ENCODE measurements around the gene NTRK1.
A peak's percentile ranks its signal among the peaks of the same experiment; 100 is the strongest.

NTRK1 gene

DNA sequence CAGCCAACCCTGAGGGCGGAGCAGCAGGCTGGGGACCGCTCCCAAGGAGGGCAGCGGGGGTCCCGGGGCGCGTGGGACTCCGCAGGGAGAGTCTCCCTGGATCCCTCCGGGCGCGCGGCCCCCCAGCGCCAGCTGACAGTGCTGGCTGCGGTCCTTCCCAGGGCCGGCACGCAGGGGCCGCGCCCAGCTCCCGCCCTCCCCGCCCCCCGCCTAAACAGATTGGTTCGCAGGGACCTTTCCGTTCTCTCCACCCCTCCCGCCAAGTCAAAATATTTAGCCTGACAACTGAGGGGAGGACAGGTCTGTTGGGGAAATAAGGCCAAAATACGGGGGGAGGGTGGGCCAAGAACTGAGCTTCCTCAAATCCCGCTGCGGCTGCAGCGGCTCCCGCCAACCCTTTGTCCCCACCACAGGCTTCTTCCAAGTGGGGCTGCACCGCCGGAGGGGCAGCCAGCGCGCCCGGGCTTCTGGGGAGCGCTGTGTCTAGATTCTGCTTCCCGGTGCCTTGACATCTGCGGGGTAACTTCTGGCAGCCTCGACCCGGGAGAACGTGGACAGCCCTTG, 1.6 kb upstream of the NTRK1 start, which contains the start of gene INSRR:
Gene INSRR, minus strand, starts transcription at position 159 of the 564 bp plus-strand sequence. CDS start 496 bp downstream, outside the sequence.
- DNase-seq (ENCODE audit: low read depth, low spot score): no peak
- TF ChIP-seq YY1 (IDR thresholded peaks at IDR 0.05; ENCODE audit: insufficient read depth, insufficient read length): no peak
- no peak for TF ChIP-seq SUZ12 (IDR thresholded peaks at IDR 0.05; ENCODE audit: extremely low read depth, insufficient read depth, insufficient read length)
- TF ChIP-seq ZNF274 (IDR thresholded peaks at IDR 0.05; ENCODE audit: low read depth, low read length): no peak
- Histone ChIP-seq H3K9ac (ENCODE audit: insufficient read length, low read depth) (peak within 1 kb of the TSS; percentile 80), H3K9me3 (ENCODE audit: insufficient read depth, low read length) (no peaks in the 10 kb centered on the region), H3K27me3 (ENCODE audit: insufficient read depth, insufficient read length) (peaks cover 81% of the 10 kb centered on the region), H3K36me3 (ENCODE audit: insufficient read depth, insufficient read length, low read length) (no peaks in the 10 kb centered on the region), H3K4me3 (ENCODE audit: insufficient read length, low read depth) (peak within 1 kb of the TSS; percentile 39), H3K4me1 (ENCODE audit: insufficient read depth, insufficient read length) (peaks cover 24% of the 10 kb centered on the region)

- Histone ChIP-seq H3K4me3 (ENCODE audit: insufficient read length, low read depth) (peak overlapping the region; percentile 39), H3K9ac (ENCODE audit: insufficient read length, low read depth) (peak overlapping the region; percentile 80), H3K27me3 (ENCODE audit: insufficient read depth, insufficient read length) (peaks cover 82% of the 10 kb centered on the region), H3K4me1 (ENCODE audit: insufficient read depth, insufficient read length) (peaks cover 25% of the 10 kb centered on the region), H3K36me3 (ENCODE audit: insufficient read depth, insufficient read length, low read length) (no peaks in the 10 kb centered on the region), H3K9me3 (ENCODE audit: insufficient read depth, low read length) (no peaks in the 10 kb centered on the region)
- DNase-seq (ENCODE audit: low read depth, low spot score): no peak
- no peak for TF ChIP-seq YY1 (IDR thresholded peaks at IDR 0.05; ENCODE audit: insufficient read depth, insufficient read length)
- TF ChIP-seq ZNF274 (IDR thresholded peaks at IDR 0.05; ENCODE audit: low read depth, low read length): no peak
- no peak for TF ChIP-seq SUZ12 (IDR thresholded peaks at IDR 0.05; ENCODE audit: extremely low read depth, insufficient read depth, insufficient read length)
Measured at GRCh38 chr1:156859523-156860112, 1.0 kb upstream of the NTRK1 start.

- peak overlapping the region; percentile 39 for H3K4me3 ChIP-seq (ENCODE audit: insufficient read length, low read depth)
- peaks cover 25% of the 10 kb centered on the region for H3K4me1 ChIP-seq (ENCODE audit: insufficient read depth, insufficient read length)
- peak overlapping the region; percentile 80 for H3K9ac ChIP-seq (ENCODE audit: insufficient read length, low read depth)
- no peak for DNase-seq (ENCODE audit: low read depth, low spot score)
- H3K27me3 ChIP-seq (ENCODE audit: insufficient read depth, insufficient read length): peaks cover 82% of the 10 kb centered on the region
- no peaks in the 10 kb centered on the region for H3K36me3 ChIP-seq (ENCODE audit: insufficient read depth, insufficient read length, low read length)
- no peaks in the 10 kb centered on the region for H3K9me3 ChIP-seq (ENCODE audit: insufficient read depth, low read length)
- TF ChIP-seq ZNF274 (IDR thresholded peaks at IDR 0.05; ENCODE audit: low read depth, low read length) (no peak), SUZ12 (IDR thresholded peaks at IDR 0.05; ENCODE audit: extremely low read depth, insufficient read depth, insufficient read length) (no peak), YY1 (IDR thresholded peaks at IDR 0.05; ENCODE audit: insufficient read depth, insufficient read length) (no peak)
Measured at GRCh38 chr1:156860113-156860627, 495 bp upstream of the NTRK1 start.

DNA sequence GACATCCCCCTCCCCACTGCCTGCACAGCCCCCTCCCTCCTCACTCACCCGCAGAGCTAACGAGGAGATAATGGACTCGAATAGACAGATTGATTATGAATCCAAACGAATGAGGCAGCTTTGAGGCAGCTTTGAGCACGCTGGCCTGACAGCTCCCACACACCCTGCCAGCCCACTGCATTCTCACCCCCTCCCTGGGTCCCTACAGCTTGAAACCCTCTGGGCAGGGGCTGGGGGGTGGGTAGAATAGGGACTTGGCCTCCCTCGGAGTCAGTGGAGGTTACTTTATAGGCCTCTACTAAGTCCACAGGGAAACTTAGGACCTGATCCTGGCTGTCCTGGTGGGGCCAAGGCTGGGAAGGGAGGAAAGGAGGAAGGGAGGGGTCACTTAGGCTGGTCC, 1.9 kb downstream of the NTRK1 start:
- no peaks in the 10 kb centered on the region for H3K36me3 ChIP-seq (ENCODE audit: insufficient read depth, insufficient read length, low read length)
- no peak for TF ChIP-seq YY1 (IDR thresholded peaks at IDR 0.05; ENCODE audit: insufficient read depth, insufficient read length)
- no peak for TF ChIP-seq ZNF274 (IDR thresholded peaks at IDR 0.05; ENCODE audit: low read depth, low read length)
- TF ChIP-seq SUZ12 (IDR thresholded peaks at IDR 0.05; ENCODE audit: extremely low read depth, insufficient read depth, insufficient read length): no peak
- H3K4me3 ChIP-seq (ENCODE audit: insufficient read length, low read depth): no peak overlapping the region
- no peak for DNase-seq (ENCODE audit: low read depth, low spot score)
- peaks cover 36% of the 10 kb centered on the region for H3K4me1 ChIP-seq (ENCODE audit: insufficient read depth, insufficient read length)
- no peak overlapping the region for H3K9ac ChIP-seq (ENCODE audit: insufficient read length, low read depth)
- H3K27me3 ChIP-seq (ENCODE audit: insufficient read depth, insufficient read length): peaks cover 67% of the 10 kb centered on the region
- H3K9me3 ChIP-seq (ENCODE audit: insufficient read depth, low read length): no peaks in the 10 kb centered on the region

DNA sequence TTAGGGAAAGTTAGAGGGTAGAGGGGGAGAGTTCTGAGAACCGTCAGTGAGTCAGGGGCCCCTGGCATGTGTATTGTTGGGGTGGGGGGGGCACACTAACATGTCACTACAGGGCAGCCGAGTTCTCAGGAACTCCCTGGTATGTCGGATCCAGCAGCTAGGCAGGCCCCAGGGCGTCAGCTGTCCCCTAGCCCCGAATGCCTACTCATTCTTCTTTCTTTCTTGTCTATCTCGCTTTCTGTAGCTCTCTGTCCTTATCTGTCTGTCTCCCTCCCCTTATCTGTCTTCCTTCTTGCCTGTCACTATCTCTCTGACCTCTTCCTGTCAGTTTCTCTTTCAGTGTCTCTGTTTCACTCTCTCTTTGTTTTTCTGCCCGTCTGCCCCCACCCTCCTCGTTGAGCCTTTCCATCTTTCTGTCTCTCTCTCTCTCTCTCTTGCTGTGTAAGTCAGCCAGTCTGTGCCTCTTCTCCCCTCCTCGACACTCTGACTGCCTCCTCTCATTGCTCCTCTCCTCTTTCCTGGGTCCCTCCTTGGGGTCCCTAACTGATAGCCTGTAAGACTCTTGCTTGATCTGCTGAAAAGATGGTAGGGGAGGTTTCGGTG, 2.4 kb downstream of the NTRK1 start:
- no peaks in the 10 kb centered on the region for H3K9me3 ChIP-seq (ENCODE audit: insufficient read depth, low read length)
- peaks cover 33% of the 10 kb centered on the region for H3K4me1 ChIP-seq (ENCODE audit: insufficient read depth, insufficient read length)
- TF ChIP-seq SUZ12 (IDR thresholded peaks at IDR 0.05; ENCODE audit: extremely low read depth, insufficient read depth, insufficient read length) (no peak), YY1 (IDR thresholded peaks at IDR 0.05; ENCODE audit: insufficient read depth, insufficient read length) (no peak), ZNF274 (IDR thresholded peaks at IDR 0.05; ENCODE audit: low read depth, low read length) (no peak)
- no peak for DNase-seq (ENCODE audit: low read depth, low spot score)
- H3K36me3 ChIP-seq (ENCODE audit: insufficient read depth, insufficient read length, low read length): no peaks in the 10 kb centered on the region
- H3K4me3 ChIP-seq (ENCODE audit: insufficient read length, low read depth): no peak overlapping the region
- H3K27me3 ChIP-seq (ENCODE audit: insufficient read depth, insufficient read length): peaks cover 61% of the 10 kb centered on the region
- H3K9ac ChIP-seq (ENCODE audit: insufficient read length, low read depth): no peak overlapping the region

DNA sequence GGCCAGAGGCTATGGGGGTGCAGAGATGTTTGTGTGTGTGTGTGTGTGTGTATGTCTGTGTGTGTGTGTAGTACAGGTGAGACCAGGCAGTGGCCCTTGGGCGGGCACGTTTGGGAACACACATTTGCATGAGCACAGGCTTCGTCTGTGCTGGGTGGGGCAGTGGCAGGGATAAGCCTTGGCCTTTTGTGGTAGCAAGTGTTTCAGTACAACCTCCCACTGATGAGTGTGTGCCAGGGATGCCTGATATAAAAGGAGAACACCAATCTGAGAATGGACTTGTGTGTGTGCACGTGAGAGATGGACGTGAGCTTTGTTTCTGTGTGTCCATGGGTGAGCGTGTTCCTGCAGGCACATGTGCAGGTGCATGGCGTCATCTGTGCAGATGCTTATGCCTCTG, 3.0 kb downstream of the NTRK1 start:
- H3K4me1 ChIP-seq (ENCODE audit: insufficient read depth, insufficient read length): peaks cover 29% of the 10 kb centered on the region
- no peak overlapping the region for H3K4me3 ChIP-seq (ENCODE audit: insufficient read length, low read depth)
- H3K36me3 ChIP-seq (ENCODE audit: insufficient read depth, insufficient read length, low read length): no peaks in the 10 kb centered on the region
- TF ChIP-seq YY1 (IDR thresholded peaks at IDR 0.05; ENCODE audit: insufficient read depth, insufficient read length) (no peak), SUZ12 (IDR thresholded peaks at IDR 0.05; ENCODE audit: extremely low read depth, insufficient read depth, insufficient read length) (no peak), ZNF274 (IDR thresholded peaks at IDR 0.05; ENCODE audit: low read depth, low read length) (no peak)
- no peaks in the 10 kb centered on the region for H3K9me3 ChIP-seq (ENCODE audit: insufficient read depth, low read length)
- H3K27me3 ChIP-seq (ENCODE audit: insufficient read depth, insufficient read length): peaks cover 56% of the 10 kb centered on the region
- DNase-seq (ENCODE audit: low read depth, low spot score): no peak
- no peak overlapping the region for H3K9ac ChIP-seq (ENCODE audit: insufficient read length, low read depth)

DNA sequence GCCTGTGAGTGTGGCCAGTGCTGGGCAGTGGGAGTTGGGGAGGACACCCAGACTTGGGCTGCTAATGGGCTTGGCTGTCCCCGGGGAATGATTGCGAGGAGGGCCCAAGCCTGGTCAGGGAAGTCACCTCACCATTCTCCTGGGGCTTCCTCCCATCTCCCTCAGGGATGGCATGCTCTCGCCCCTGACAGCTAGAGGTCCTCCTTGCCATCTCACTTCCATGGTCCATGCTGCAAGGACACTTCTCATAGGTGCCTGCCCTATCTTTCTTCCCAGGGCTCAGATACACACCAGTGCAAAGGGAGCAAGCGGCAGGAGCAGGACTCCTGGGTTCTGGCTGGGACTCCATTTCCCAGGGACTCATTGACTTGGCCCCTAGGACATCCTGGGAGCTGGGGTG, 4.1 kb downstream of the NTRK1 start:
- no peak for DNase-seq (ENCODE audit: low read depth, low spot score)
- Histone ChIP-seq H3K4me3 (ENCODE audit: insufficient read length, low read depth) (no peak overlapping the region), H3K9me3 (ENCODE audit: insufficient read depth, low read length) (no peaks in the 10 kb centered on the region), H3K36me3 (ENCODE audit: insufficient read depth, insufficient read length, low read length) (no peaks in the 10 kb centered on the region), H3K4me1 (ENCODE audit: insufficient read depth, insufficient read length) (peaks cover 23% of the 10 kb centered on the region), H3K27me3 (ENCODE audit: insufficient read depth, insufficient read length) (peaks cover 46% of the 10 kb centered on the region), H3K9ac (ENCODE audit: insufficient read length, low read depth) (no peak overlapping the region)
- TF ChIP-seq ZNF274 (IDR thresholded peaks at IDR 0.05; ENCODE audit: low read depth, low read length) (no peak), YY1 (IDR thresholded peaks at IDR 0.05; ENCODE audit: insufficient read depth, insufficient read length) (no peak), SUZ12 (IDR thresholded peaks at IDR 0.05; ENCODE audit: extremely low read depth, insufficient read depth, insufficient read length) (no peak)

All from NT2/D1 (cell line).